Fibroblast of skin of right biceps (primary cell): ENCODE data around the gene TMEM132C.

ENCODE experiments used
- DNase-seq: peaks from one replicate; pipeline ENCODE4 v3.0.0-alpha.2; 2013

Gene TMEM132C

GRCh38 chr12:128682548-128683275 is 415.7 kb downstream of the TMEM132C start:
- no peak for DNase-seq

DNA sequence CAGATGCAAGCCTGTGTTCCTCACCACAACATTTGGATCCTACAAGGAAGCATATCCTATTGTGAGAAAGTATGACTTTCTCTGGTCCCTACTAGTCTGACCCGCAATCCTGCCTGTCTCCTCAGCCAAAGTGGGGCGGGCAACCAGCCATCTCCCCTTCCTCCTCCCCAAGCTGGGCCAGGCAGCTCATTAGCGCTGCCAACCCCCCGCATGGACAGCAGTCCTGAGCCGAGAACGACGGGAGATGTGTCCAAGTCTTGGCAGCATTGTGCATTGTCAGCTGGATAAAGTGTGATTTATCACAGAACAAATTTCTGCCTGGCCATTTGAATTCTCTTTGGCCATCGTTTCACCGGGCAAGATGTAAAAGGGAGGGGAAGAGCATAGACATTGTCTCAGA is 417.4 kb downstream of the TMEM132C start:
- no peak for DNase-seq

DNA sequence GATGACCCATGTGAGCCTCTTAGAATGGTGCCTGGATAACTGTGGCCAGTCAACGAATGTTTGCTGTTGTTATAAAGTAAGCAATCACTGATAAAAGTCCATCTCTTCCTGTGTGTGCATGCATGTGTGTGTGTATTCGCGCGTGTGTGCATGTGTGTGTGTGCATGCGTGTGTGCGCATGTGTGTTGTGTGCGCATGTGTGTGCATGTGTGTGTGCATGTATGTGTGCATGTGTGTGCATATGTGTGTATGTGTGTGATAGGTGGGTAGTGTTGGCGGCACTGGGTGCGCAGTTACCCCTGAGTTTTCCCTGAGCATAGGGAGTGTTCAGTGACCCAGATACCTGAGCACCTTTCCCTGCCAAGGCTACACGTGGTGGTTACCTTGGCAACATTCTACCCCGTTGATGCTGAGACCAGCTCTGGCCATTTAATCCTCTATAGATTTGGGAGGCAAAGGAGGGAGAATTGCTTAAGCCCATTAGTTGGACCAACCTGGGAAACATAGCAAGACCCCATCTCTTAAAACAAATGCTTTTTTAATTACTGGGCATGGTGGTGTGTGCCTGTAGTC is 419.0 kb downstream of the TMEM132C start:
- DNase-seq, result no peak

DNA sequence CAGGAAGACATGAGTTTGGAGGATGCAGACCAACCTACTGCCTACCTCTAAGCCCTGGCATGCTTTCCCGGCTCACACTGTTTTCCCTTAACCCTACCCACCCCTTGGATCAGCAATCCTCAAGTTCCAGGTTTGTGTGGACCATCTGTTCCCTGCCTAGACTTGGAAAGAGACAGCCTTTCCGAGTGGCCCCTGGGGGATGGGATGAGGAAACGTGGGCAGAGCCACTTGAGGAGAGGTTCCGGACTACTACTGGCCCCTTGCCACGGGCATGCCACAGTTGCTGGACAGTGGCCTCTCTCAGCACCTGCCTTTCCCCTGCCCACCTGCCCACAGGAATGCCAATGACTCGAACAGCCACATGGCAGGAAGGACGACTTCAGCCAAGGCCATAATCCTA is 420.9 kb downstream of the TMEM132C start:
- DNase-seq, result no peak

GRCh38 chr12:128690641-128691040 is 423.7 kb downstream of the TMEM132C start:
- no peak for DNase-seq

DNA sequence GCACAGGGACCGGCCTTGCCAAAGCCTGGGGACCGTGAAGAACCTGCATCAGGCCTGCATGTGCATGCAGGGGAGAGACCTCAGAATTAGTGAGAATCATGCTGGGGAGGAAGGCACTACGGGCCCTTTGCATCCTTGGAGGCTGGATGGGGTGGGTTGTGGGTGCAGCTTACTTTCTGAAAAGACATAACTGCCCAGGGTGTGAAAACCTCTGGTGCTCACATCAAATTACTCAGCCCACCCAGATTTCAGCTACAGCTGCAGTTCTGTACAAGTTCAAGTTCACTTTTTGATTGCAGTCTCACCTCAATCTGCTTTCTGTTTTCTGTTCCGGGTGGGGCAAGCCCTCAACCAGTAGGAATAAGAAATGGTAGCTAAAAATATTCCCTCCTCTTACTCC is 426.1 kb downstream of the TMEM132C start:
- no peak for DNase-seq

DNA sequence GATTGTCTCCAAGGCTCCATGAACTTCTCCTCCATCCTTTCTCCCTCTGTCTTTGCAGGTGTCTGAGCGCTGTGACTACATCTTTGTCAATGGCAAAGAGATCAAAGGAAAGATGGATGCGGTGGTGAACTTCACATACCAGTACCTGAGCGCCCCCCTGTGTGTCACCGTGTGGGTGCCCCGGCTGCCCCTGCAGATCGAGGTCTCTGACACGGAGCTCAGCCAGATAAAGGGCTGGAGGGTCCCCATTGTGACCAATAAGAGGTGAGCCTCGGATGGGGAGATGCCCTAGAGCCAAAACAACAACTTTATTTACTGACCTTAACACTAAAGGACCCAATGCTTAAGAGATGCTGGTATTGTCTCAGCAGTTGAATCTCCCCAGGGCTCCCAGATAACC is 426.8 kb downstream of the TMEM132C start:
- no peak for DNase-seq

DNA sequence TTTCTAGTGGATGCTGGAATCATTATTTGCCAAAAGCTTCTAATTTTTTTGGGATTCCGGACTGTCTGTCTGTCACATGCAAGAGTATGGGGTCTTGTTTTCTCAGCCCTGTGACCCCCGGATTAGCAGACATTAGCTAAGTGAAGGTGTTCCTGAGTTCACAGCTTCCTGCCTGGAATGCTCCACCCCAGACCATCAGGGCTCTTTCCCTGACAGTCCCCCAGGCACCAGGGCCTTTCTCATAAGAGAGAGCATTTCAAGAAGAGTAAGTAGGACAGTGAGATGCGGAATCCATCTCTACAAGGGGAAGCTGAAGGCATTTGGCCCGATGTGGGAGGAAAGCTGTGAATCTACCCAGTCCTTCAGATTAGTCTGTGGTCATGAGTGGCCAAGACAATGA is 427.5 kb downstream of the TMEM132C start:
- no peak for DNase-seq

- DNase-seq, result no peak
These were observed 428.7 kb downstream of the TMEM132C start for GRCh38 chr12:128695697-128696096.

- DNase-seq, result no peak
These were observed 431.5 kb downstream of the TMEM132C start for GRCh38 chr12:128698301-128698972.

DNA sequence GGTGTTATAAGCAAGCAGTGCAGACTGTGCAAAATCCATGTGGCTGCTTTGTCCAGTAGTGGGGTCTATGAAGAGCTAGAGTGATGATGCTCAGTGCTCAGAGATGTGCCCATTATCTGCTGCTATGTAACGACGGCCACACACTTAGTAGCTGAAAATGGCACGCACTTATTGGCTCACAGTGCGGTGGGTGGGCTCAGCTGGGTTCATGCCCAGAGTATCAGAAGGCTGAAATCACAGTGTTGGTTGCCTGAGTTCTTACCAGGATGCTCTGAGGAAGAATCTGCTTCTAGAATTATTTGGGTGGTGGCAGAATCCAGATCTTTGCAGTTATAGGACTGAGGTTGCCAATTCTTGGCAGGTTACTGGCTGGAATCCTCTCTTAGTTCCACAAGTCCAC is 432.1 kb downstream of the TMEM132C start:
- no peak for DNase-seq

DNA sequence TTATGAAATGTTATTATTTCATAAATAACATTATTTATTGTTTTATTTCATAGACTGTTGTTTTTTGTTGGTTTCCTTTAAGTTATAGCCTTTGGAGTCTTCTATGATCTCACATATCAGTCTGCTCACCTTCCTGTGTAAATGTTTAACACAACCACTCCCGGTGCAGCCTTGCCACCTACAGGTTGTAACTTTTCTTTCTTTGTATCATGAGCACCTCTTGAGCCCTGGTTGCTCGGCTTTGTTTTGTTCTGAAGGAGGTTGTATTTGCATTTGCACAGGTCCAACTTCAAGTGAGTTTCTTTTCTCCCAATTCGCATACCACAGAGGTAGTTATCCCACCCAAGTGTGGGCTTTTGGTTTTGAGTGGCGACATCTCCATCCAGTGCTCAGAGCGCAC is 435.4 kb downstream of the TMEM132C start:
- no peak for DNase-seq

DNA sequence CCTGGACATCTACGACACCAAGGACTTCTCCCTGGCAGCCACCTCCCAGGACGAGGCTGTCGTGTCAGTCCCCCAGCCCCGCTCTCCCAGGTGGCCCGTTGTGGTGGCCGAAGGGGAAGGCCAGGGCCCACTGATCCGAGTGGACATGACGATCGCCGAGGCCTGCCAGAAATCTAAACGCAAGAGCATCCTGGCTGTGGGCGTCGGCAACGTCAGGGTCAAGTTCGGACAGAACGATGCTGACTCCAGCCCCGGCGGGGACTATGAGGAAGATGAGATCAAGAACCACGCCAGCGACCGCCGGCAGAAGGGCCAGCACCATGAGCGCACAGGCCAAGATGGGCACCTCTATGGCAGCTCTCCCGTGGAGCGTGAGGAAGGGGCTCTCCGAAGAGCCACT is 438.2 kb downstream of the TMEM132C start:
- DNase-seq, result no peak

- DNase-seq, result no peak
These were observed 440.5 kb downstream of the TMEM132C start for GRCh38 chr12:128707488-128707887.

GRCh38 chr12:128708789-128709188 is 441.8 kb downstream of the TMEM132C start:
- DNase-seq, result no peak

DNA sequence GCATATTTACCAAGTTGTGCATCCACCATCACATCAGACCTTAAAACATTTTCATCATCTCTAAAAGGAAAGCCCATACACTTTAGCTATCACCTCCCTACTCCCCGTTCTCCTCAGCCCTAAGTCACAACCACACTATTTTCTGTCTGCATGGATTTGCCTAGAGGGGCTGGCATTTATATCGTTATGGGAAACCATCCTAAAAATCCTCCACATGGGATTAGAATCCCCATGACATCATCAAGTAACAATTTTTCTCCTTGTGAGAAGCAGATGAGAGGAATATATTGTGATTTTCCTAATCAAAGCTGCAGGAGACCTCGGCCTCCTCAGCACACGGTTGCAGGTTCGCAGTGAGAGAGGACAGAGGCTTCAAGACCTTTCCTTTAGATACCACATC is 442.7 kb downstream of the TMEM132C start:
- DNase-seq, result no peak

- no peak for DNase-seq
These were observed 444.5 kb downstream of the TMEM132C start for GRCh38 chr12:128711486-128711885.

- DNase-seq, result no peak
These were observed 445.7 kb downstream of the TMEM132C start for GRCh38 chr12:128712622-128713021.

DNA sequence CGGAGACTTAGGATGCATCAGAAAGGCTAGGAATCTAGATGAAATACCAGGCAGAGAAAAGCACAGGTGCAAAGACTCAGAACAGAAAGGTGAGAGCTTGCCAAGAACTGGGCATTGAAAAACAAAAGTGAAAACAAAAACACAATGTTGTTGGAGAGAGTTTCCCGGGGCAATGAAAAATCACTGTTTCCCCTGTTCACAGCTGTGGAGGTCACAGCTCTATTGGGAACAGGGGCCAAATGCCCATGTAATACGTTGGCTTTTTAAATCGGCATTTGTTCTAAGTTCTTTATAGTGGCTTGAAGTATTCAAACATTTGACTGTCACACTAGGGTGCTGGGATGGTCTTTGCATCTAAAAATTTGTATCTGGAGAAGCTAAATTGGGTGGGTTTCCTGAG is 448.5 kb downstream of the TMEM132C start:
- DNase-seq, result no peak

DNA sequence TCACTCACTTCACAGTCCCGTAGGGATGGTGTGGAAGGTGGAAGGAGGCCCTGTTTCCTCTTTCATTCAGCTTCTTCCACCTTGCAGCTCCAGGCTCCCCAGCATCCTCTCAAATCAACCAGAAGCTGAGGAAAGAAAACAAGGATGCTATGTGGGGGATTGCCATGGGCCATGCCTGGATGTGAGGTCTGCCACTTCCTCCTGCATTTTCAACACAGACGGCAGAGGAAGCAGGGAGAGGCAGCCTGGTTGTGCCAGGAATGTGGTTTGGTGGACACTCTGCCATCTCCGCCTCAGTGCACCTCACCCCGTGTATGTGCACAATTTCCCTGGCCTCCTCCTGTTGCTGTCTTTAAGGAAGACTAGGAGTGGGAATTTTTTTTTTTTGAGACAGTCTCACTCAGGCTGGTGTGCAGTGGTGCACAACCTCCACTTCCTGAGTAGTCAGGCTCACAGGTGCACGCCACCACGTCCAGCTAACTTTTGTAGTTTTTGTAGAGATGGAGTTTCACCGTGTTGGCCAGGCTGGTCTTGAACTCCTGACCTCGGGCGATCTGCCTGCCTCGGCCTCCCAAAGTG is 457.6 kb downstream of the TMEM132C start:
- DNase-seq, result no peak

DNA sequence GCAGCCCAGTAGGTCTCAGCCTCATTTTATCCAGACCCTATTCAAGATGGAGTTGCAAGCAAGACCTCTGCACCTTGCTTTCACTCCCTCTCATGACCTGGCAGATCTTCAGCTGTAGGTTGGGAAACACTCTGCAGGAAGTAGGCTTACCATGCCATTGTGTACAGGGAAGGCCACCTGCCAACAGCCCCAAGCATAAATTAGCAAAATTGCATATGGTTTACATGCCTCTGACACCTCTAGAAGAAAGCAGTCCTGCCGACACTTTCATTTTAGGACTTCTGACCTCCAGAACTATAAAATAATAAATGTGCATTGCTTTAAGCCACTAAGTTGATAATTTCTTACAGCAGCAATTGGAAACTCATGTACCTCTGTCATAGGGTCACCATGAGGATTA is 459.9 kb downstream of the TMEM132C start:
- no peak for DNase-seq

DNA sequence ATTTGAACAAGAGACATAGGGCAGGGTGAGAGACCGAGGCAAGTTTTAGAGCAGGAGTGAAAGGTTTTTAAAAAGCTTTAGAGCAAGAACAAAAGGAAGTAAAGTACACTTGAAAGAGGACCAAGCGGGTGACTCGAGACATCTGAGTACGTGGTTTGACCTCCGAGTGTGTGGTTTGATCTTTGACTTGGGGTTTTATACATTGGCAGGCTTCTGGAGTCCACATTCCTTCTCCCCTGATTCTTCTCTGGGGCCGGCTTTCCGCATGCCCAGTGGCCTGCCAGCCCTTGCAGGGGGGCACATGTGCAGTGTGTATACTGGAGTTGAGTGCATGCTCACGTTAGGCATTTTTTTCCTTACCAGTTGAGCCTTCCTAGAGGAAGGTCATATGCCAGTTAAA is 460.5 kb downstream of the TMEM132C start:
- no peak for DNase-seq

DNA sequence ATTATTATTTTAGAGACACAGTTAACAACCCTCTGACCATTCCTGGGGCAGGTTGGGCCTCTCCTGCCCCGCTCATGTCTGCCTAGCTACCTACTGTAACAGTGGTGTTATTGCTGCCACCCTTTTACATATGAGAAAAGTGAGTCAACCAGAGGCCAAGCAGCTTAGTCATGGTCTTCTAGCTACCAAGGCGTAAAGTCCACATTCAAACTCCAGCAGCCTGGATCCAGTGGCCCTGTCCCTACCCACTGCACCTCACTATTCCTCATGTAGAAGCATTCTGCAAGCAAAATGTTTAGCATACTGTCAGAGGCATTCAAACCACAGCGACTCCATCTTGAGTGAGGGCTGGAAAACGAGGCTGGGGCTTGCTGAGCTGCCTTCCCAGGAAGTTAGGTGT is 461.0 kb downstream of the TMEM132C start:
- DNase-seq, result no peak

DNA sequence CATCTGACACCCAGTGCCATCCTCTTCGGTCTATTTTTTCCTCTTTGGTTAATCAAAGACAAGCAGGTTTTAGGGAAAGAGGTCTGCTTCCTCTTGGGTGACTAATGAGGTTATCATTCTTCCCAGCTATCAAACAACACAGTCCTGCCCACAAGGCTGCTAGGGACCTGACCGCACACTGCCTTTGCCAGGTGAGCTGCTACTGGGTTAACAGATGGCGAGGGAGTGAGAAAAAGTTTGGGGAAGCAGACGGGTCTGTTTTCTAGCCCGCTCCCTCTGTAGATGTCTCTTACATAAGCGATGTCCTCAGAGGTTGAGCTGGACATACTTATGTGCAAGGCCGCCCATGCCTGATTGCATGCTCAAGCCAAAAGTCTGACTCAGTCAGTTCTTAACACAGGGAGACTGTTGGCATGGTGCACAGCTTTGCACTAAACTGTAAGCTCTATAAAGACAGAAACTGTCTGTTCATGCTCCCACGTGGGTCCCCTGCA is 462.7 kb downstream of the TMEM132C start:
- DNase-seq, result no peak
